Measurements from ENCODE around the gene GRIK4. TPM values are rescaled to one million over a fixed set of nuclear protein-coding genes. Genes with fewer than 3 reads are reported as not detected.

GRIK4 gene
- total RNA-seq, 4 donors from 2014 or later = 0.57 to 0.85 TPM; not detected in 2

- TF ChIP-seq CTCF (IDR thresholded peaks at IDR 0.05; ENCODE audit: low read depth) = no peak
Measured at GRCh38 chr11:120635136-120635810, 123.7 kb downstream of the GRIK4 start.

- no peak for TF ChIP-seq CTCF (IDR thresholded peaks at IDR 0.05; ENCODE audit: low read depth)
Measured at GRCh38 chr11:120637131-120637530, 125.6 kb downstream of the GRIK4 start.

DNA sequence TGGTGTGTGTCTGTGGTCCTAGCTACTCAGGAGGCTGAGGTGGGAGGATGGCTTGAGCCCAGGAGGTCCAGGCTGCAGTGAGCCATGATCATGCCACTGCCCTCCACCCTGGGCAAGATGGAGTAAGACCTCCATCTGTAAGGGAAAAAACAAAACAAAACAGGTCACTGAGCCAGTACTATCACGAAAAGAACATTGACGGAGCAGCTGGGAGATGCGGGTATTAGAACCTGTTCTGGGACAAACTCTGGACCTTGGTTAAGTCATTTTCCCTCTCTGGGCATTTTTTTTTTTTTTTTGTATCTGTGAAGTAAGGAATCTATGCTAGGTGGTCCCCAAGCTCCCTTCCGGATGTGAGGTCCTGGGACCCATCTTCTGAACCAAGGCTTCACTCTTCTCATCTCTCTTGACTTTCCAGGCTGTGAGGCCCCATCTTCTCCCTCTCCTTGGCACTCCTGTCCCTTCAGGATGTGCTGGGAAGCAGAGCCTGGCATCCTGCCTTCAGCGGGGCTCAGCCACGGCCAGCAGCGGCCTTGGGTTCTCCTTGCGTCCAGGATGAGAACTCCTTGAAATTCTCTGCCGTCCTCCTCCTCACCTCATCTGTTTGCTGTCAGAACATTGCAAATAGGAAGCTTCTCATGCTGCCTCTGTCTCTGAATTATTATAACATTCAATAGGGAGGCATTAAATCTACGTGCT is 130.8 kb downstream of the GRIK4 start:
- no peak for TF ChIP-seq CTCF (IDR thresholded peaks at IDR 0.05; ENCODE audit: low read depth)

GRCh38 chr11:120643284-120643683 is 131.7 kb downstream of the GRIK4 start:
- TF ChIP-seq CTCF (IDR thresholded peaks at IDR 0.05; ENCODE audit: low read depth) = no peak

DNA sequence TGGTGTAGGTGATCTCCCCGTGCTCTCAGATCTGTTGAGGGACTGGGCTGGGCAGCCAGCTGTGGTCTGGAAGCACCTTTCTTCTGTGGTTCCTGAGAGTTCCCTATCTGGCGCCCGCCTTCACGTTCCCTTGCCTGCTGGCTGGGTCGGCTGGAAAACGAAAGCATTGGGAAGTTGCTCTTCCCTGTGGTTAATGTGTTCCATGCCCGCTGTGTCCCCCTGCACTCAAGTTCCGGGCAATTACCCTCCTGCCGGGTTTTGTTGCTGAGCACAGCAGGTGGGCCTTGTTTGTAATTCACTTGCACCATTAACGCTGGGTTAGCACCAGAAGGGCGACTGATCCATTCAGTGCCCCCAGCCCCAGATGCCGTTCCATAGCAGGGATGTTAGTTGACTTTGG is 134.1 kb downstream of the GRIK4 start:
- no peak for TF ChIP-seq CTCF (IDR thresholded peaks at IDR 0.05; ENCODE audit: low read depth)

DNA sequence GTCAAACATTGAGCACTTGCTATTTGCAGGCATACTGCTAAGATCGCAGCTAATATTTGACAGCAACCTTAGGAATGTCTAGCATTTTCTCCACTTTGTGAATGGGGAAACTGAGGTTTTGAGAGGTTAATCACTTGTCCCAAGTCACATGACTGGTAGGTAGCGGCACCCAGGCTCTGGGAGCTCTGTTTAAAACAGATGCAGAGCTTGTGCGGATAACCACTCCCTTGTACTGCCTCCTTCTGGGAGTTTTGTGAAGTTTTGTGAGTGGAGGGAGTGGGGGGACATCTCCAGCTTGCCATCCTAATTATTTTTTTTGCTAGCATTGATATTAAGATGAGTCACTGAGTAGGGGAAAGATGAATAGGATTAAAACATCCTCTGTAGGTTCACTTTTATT is 134.7 kb downstream of the GRIK4 start:
- TF ChIP-seq CTCF (IDR thresholded peaks at IDR 0.05; ENCODE audit: low read depth) = no peak

DNA sequence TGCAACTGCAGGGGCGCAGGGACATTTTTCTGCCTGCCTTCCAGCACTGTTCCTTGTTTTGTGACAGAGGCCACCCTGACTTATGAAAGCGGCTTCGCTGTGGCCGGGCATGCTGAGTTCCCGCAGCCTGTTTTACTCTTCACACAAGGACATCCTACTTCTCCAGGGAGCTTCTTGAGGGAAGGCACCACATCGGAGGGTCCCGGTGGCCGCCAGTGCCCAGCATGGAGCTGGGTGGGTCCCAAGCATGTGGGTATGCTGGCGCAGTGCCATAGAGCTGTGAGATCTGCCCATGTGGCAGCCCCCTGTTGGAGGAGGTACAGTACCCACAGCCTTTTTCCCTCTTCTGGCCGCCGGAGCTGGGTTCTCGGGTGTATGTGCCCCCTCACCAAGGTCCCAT is 136.1 kb downstream of the GRIK4 start:
- TF ChIP-seq CTCF (IDR thresholded peaks at IDR 0.05; ENCODE audit: low read depth) = no peak
